ENCODE measurements around the gene TRMT61B.

The TRMT61B gene

DNA sequence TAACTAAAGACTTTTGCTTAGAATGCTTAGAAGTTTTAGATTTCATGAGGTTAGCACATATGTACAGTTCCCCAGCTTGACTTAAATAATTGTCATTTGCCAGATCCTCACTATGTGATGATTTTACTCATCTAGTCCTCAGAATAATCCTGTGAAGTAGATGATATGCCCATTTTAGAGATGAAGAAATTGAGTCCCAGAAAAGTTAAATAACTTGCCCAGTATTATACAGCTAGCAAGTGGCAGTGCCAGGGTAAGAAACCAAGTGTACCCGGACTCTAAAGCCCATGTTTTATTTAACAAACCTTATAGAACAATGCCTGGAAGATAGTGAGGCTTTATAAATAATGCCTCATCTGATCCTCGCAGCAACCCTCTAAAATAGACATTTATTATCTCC lies 31.1 kb downstream of the TRMT61B start:
- H3K9me3 ChIP-seq (replicated peaks in 1 of 2; ENCODE audit: control insufficient read depth in 2 of 2, insufficient read depth in 1 of 2, low read depth in 1 of 2, low read length in 2 of 2), result no peaks in the 10 kb centered on the region
- no peak overlapping the region for H3K18ac ChIP-seq (ENCODE audit: low read length)
- H2BK5ac ChIP-seq (ENCODE audit: low read length), result no peak overlapping the region
- no peak for DNase-seq (ENCODE audit: low spot score)
- H3K4me2 ChIP-seq (ENCODE audit: insufficient read depth, low read length, poor library complexity, severe bottlenecking), result no peak overlapping the region
- no peak overlapping the region for H4K91ac ChIP-seq (ENCODE audit: low read depth, low read length, poor library complexity)
- H3K23ac ChIP-seq (ENCODE audit: low read depth, low read length, poor library complexity), result no peak overlapping the region
- H2AK5ac ChIP-seq (ENCODE audit: low read depth, low read length), result no peak overlapping the region
- H3K79me1 ChIP-seq (ENCODE audit: low read depth, low read length), result no peaks in the 10 kb centered on the region
- no peak overlapping the region for H3K14ac ChIP-seq (ENCODE audit: low read length)
- H3K4ac ChIP-seq (ENCODE audit: low read length), result no peak overlapping the region
- H3K4me1 ChIP-seq (ENCODE audit: control insufficient read depth in 2 of 2, insufficient read depth in 1 of 2, low read depth in 1 of 2, low read length in 2 of 2), result no peaks in the 10 kb centered on the region
- no peak overlapping the region for H2AFZ ChIP-seq (ENCODE audit: low read length)
- no peaks in the 10 kb centered on the region for H3K36me3 ChIP-seq (replicated peaks in 1 of 2; ENCODE audit: control insufficient read depth in 2 of 2, insufficient read depth in 2 of 2, low read length in 2 of 2)
- H3K27ac ChIP-seq (replicated peaks; ENCODE audit: low read length), result no peak overlapping the region
- H3K27me3 ChIP-seq (ENCODE audit: control insufficient read depth in 3 of 3, insufficient read depth in 3 of 3, low read depth in 1 of 3, low read length in 3 of 3), result no peaks in the 10 kb centered on the region
- no CpG with 5 or more reads among the region's 2 CpGs for WGBS, 2 donors (ENCODE audit: extremely low coverage in 2 of 2, insufficient read length in 2 of 2, insufficient replicate concordance in 1 of 2)
- no peak overlapping the region for H2BK12ac ChIP-seq (ENCODE audit: low read length)
- no peak overlapping the region for H2BK120ac ChIP-seq (ENCODE audit: low read depth, low read length)
- no peak overlapping the region for H3K4me3 ChIP-seq (ENCODE audit: low read length in 2 of 2)
- H2BK15ac ChIP-seq (ENCODE audit: low read length), result no peak overlapping the region
- H3K9ac ChIP-seq (ENCODE audit: low read depth, low read length, poor library complexity), result no peak overlapping the region
- H4K8ac ChIP-seq (ENCODE audit: low read depth, low read length), result no peak overlapping the region

DNA sequence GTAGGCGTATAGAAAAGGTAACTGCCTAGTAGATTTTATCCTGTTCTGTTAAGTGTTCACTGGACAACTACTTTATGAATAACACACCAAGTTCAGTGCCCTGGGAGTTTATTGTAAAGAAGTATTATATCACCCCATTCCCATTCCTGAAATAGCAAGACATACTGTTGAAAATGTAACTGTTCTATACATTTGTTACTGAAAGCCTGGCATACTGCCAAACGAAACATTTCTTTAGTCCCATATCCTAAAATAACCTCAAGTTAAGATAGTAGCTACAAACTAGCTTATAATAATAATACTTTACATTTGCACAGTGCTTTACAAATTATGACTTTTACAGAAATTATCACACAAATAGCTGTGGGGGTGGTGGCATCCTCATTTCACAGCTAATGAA lies 34.3 kb downstream of the TRMT61B start:
- Histone ChIP-seq H2BK120ac (ENCODE audit: low read depth, low read length) (no peak overlapping the region), H3K9ac (ENCODE audit: low read depth, low read length, poor library complexity) (no peak overlapping the region), H3K4me1 (ENCODE audit: control insufficient read depth in 2 of 2, insufficient read depth in 1 of 2, low read depth in 1 of 2, low read length in 2 of 2) (no peaks in the 10 kb centered on the region), H3K23ac (ENCODE audit: low read depth, low read length, poor library complexity) (no peak overlapping the region), H3K36me3 (replicated peaks in 1 of 2; ENCODE audit: control insufficient read depth in 2 of 2, insufficient read depth in 2 of 2, low read length in 2 of 2) (no peaks in the 10 kb centered on the region), H3K79me1 (ENCODE audit: low read depth, low read length) (no peaks in the 10 kb centered on the region), H3K14ac (ENCODE audit: low read length) (no peak overlapping the region), H3K27ac (replicated peaks; ENCODE audit: low read length) (no peak overlapping the region), H2AK5ac (ENCODE audit: low read depth, low read length) (no peak overlapping the region), H4K8ac (ENCODE audit: low read depth, low read length) (no peak overlapping the region), H4K91ac (ENCODE audit: low read depth, low read length, poor library complexity) (no peak overlapping the region), H2BK5ac (ENCODE audit: low read length) (no peak overlapping the region), H3K4me2 (ENCODE audit: insufficient read depth, low read length, poor library complexity, severe bottlenecking) (no peak overlapping the region), H3K4me3 (ENCODE audit: low read length in 2 of 2) (no peak overlapping the region), H2AFZ (ENCODE audit: low read length) (no peak overlapping the region), H2BK12ac (ENCODE audit: low read length) (no peak overlapping the region), H3K9me3 (replicated peaks in 1 of 2; ENCODE audit: control insufficient read depth in 2 of 2, insufficient read depth in 1 of 2, low read depth in 1 of 2, low read length in 2 of 2) (no peaks in the 10 kb centered on the region), H3K27me3 (ENCODE audit: control insufficient read depth in 3 of 3, insufficient read depth in 3 of 3, low read depth in 1 of 3, low read length in 3 of 3) (no peaks in the 10 kb centered on the region), H3K18ac (ENCODE audit: low read length) (no peak overlapping the region), H2BK15ac (ENCODE audit: low read length) (no peak overlapping the region), H3K4ac (ENCODE audit: low read length) (no peak overlapping the region)
- DNase-seq (ENCODE audit: low spot score), result no peak
- no CpG with 5 or more reads among the region's 2 CpGs for WGBS, 2 donors (ENCODE audit: extremely low coverage in 2 of 2, insufficient read length in 2 of 2, insufficient replicate concordance in 1 of 2)

GRCh38 chr2:28833740-28834470 lies 36.2 kb downstream of the TRMT61B start:
- no peaks in the 10 kb centered on the region for H3K4me1 ChIP-seq (ENCODE audit: control insufficient read depth in 2 of 2, insufficient read depth in 1 of 2, low read depth in 1 of 2, low read length in 2 of 2)
- WGBS, 2 donors (ENCODE audit: extremely low coverage in 2 of 2, insufficient read length in 2 of 2, insufficient replicate concordance in 1 of 2), result no CpG with 5 or more reads among the region's 2 CpGs
- H3K18ac ChIP-seq (ENCODE audit: low read length), result no peak overlapping the region
- H3K27ac ChIP-seq (replicated peaks; ENCODE audit: low read length), result no peak overlapping the region
- H3K23ac ChIP-seq (ENCODE audit: low read depth, low read length, poor library complexity), result no peak overlapping the region
- no peak overlapping the region for H3K4ac ChIP-seq (ENCODE audit: low read length)
- H2BK120ac ChIP-seq (ENCODE audit: low read depth, low read length), result no peak overlapping the region
- H3K36me3 ChIP-seq (replicated peaks in 1 of 2; ENCODE audit: control insufficient read depth in 2 of 2, insufficient read depth in 2 of 2, low read length in 2 of 2), result no peaks in the 10 kb centered on the region
- H2BK12ac ChIP-seq (ENCODE audit: low read length), result no peak overlapping the region
- no peak overlapping the region for H2AFZ ChIP-seq (ENCODE audit: low read length)
- no peak overlapping the region for H2BK5ac ChIP-seq (ENCODE audit: low read length)
- no peak overlapping the region for H2AK5ac ChIP-seq (ENCODE audit: low read depth, low read length)
- no peaks in the 10 kb centered on the region for H3K27me3 ChIP-seq (ENCODE audit: control insufficient read depth in 3 of 3, insufficient read depth in 3 of 3, low read depth in 1 of 3, low read length in 3 of 3)
- no peak for DNase-seq (ENCODE audit: low spot score)
- H3K14ac ChIP-seq (ENCODE audit: low read length), result no peak overlapping the region
- no peak overlapping the region for H2BK15ac ChIP-seq (ENCODE audit: low read length)
- H3K9me3 ChIP-seq (replicated peaks in 1 of 2; ENCODE audit: control insufficient read depth in 2 of 2, insufficient read depth in 1 of 2, low read depth in 1 of 2, low read length in 2 of 2), result no peaks in the 10 kb centered on the region
- H4K91ac ChIP-seq (ENCODE audit: low read depth, low read length, poor library complexity), result no peak overlapping the region
- H3K4me3 ChIP-seq (ENCODE audit: low read length in 2 of 2), result no peak overlapping the region
- H3K9ac ChIP-seq (ENCODE audit: low read depth, low read length, poor library complexity), result no peak overlapping the region
- no peak overlapping the region for H4K8ac ChIP-seq (ENCODE audit: low read depth, low read length)
- no peaks in the 10 kb centered on the region for H3K79me1 ChIP-seq (ENCODE audit: low read depth, low read length)
- no peak overlapping the region for H3K4me2 ChIP-seq (ENCODE audit: insufficient read depth, low read length, poor library complexity, severe bottlenecking)

GRCh38 chr2:28828382-28828781 lies 41.7 kb downstream of the TRMT61B start:
- H3K27me3 ChIP-seq (ENCODE audit: control insufficient read depth in 3 of 3, insufficient read depth in 3 of 3, low read depth in 1 of 3, low read length in 3 of 3), result no peaks in the 10 kb centered on the region
- no peaks in the 10 kb centered on the region for H3K36me3 ChIP-seq (replicated peaks in 1 of 2; ENCODE audit: control insufficient read depth in 2 of 2, insufficient read depth in 2 of 2, low read length in 2 of 2)
- no peak overlapping the region for H3K9ac ChIP-seq (ENCODE audit: low read depth, low read length, poor library complexity)
- no peak overlapping the region for H3K14ac ChIP-seq (ENCODE audit: low read length)
- H3K27ac ChIP-seq (replicated peaks; ENCODE audit: low read length), result no peak overlapping the region
- H2AK5ac ChIP-seq (ENCODE audit: low read depth, low read length), result no peak overlapping the region
- H3K79me1 ChIP-seq (ENCODE audit: low read depth, low read length), result no peaks in the 10 kb centered on the region
- H2BK12ac ChIP-seq (ENCODE audit: low read length), result no peak overlapping the region
- no peak overlapping the region for H3K4me3 ChIP-seq (ENCODE audit: low read length in 2 of 2)
- no peak overlapping the region for H2BK15ac ChIP-seq (ENCODE audit: low read length)
- no peaks in the 10 kb centered on the region for H3K9me3 ChIP-seq (replicated peaks in 1 of 2; ENCODE audit: control insufficient read depth in 2 of 2, insufficient read depth in 1 of 2, low read depth in 1 of 2, low read length in 2 of 2)
- H3K4me2 ChIP-seq (ENCODE audit: insufficient read depth, low read length, poor library complexity, severe bottlenecking), result no peak overlapping the region
- no CpG with 5 or more reads among the region's 2 CpGs for WGBS, 2 donors (ENCODE audit: extremely low coverage in 2 of 2, insufficient read length in 2 of 2, insufficient replicate concordance in 1 of 2)
- H2BK120ac ChIP-seq (ENCODE audit: low read depth, low read length), result no peak overlapping the region
- H3K4me1 ChIP-seq (ENCODE audit: control insufficient read depth in 2 of 2, insufficient read depth in 1 of 2, low read depth in 1 of 2, low read length in 2 of 2), result no peaks in the 10 kb centered on the region
- H2AFZ ChIP-seq (ENCODE audit: low read length), result no peak overlapping the region
- no peak overlapping the region for H4K91ac ChIP-seq (ENCODE audit: low read depth, low read length, poor library complexity)
- no peak overlapping the region for H4K8ac ChIP-seq (ENCODE audit: low read depth, low read length)
- no peak for DNase-seq (ENCODE audit: low spot score)
- no peak overlapping the region for H3K18ac ChIP-seq (ENCODE audit: low read length)
- no peak overlapping the region for H2BK5ac ChIP-seq (ENCODE audit: low read length)
- no peak overlapping the region for H3K4ac ChIP-seq (ENCODE audit: low read length)
- no peak overlapping the region for H3K23ac ChIP-seq (ENCODE audit: low read depth, low read length, poor library complexity)

Measured in neuronal stem cell (in vitro differentiated cells).